ENCODE data around the gene ALPG.
"Not testable (repeated sequence)": the region's sequence is repeated elsewhere in the genome, so short reads cannot be mapped to it uniquely, and the experiment has no call there.

Gene ALPG

GRCh38 chr2:232402518-232402917 lies 4.1 kb upstream of the ALPG start:
- no peak for TF ChIP-seq CTCF (IDR thresholded peaks at IDR 0.05; ENCODE audit: control extremely low read depth, extremely low read depth, low read depth, missing control alignments)
- ChIA-PET CTCF (no interaction called here), POLR2A (no interaction called here)
- no peak for DNase-seq (ENCODE audit: extremely low spot score)

GRCh38 chr2:232405943-232406510 lies 617 bp upstream of the ALPG start:
- no peak for TF ChIP-seq CTCF (IDR thresholded peaks at IDR 0.05; ENCODE audit: control extremely low read depth, extremely low read depth, low read depth, missing control alignments)
- ChIA-PET POLR2A (no interaction called here), CTCF (no interaction called here)
- DNase-seq (ENCODE audit: extremely low spot score) = no peak

- CTCF ChIA-PET; POLR2A ChIA-PET; DNase-seq (ENCODE audit: extremely low spot score): not testable (repeated sequence)
Observed at GRCh38 chr2:232407428-232408150, 945 bp downstream of the ALPG start.

GRCh38 chr2:232408269-232408668 lies 1.6 kb downstream of the ALPG start:
- DNase-seq (ENCODE audit: extremely low spot score); POLR2A ChIA-PET; CTCF ChIA-PET: not testable (repeated sequence)

- CTCF ChIA-PET; DNase-seq (ENCODE audit: extremely low spot score); POLR2A ChIA-PET: not testable (repeated sequence)
Observed at GRCh38 chr2:232409617-232410016, 3.0 kb downstream of the ALPG start.

GRCh38 chr2:232410238-232410900 lies 3.7 kb downstream of the ALPG start:
- POLR2A ChIA-PET = no interaction called here
- CTCF ChIA-PET = interaction anchor here (3.3 kb wide), 1 partner anchor 29 kb away, joined by 12 read pairs; no protein-coding TSS in a partner anchor
- TF ChIP-seq CTCF (IDR thresholded peaks at IDR 0.05; ENCODE audit: control extremely low read depth, extremely low read depth, low read depth, missing control alignments) = no peak
- DNase-seq (ENCODE audit: extremely low spot score) = no peak

GRCh38 chr2:232411901-232412629 lies 5.4 kb downstream of the ALPG start:
- TF ChIP-seq CTCF (IDR thresholded peaks at IDR 0.05; ENCODE audit: control extremely low read depth, extremely low read depth, low read depth, missing control alignments) = no peak
- CTCF ChIA-PET = interaction anchor here (2.0 to 3.3 kb wide), 2 partner anchors 27 to 511 kb away, joined by 6 to 12 read pairs; no protein-coding TSS in a partner anchor
- no peak for DNase-seq (ENCODE audit: extremely low spot score)
- POLR2A ChIA-PET = no interaction called here

- no peak for DNase-seq (ENCODE audit: extremely low spot score)
- no peak for TF ChIP-seq CTCF (IDR thresholded peaks at IDR 0.05; ENCODE audit: control extremely low read depth, extremely low read depth, low read depth, missing control alignments)
- CTCF ChIA-PET = interaction anchor here (2.0 to 3.3 kb wide), 2 partner anchors 26 to 512 kb away, joined by 6 to 12 read pairs; no protein-coding TSS in a partner anchor
- POLR2A ChIA-PET = no interaction called here
Observed at GRCh38 chr2:232412986-232413385, 6.3 kb downstream of the ALPG start.

Data from GM10248 (cell line).